Measurements from ENCODE around the gene OGDH. TPM values are rescaled to one million over a fixed set of nuclear protein-coding genes. Genes with fewer than 3 reads are reported as not detected.
A peak's percentile ranks its signal among the peaks of the same experiment; 100 is the strongest.
"Not testable (repeated sequence)": the region's sequence is repeated elsewhere in the genome, so short reads cannot be mapped to it uniquely, and the experiment has no call there.

The OGDH gene
- total and polyA plus RNA-seq, 4 experiments from 2014 or later = 42.2 to 126 (median 88.8) TPM

DNA sequence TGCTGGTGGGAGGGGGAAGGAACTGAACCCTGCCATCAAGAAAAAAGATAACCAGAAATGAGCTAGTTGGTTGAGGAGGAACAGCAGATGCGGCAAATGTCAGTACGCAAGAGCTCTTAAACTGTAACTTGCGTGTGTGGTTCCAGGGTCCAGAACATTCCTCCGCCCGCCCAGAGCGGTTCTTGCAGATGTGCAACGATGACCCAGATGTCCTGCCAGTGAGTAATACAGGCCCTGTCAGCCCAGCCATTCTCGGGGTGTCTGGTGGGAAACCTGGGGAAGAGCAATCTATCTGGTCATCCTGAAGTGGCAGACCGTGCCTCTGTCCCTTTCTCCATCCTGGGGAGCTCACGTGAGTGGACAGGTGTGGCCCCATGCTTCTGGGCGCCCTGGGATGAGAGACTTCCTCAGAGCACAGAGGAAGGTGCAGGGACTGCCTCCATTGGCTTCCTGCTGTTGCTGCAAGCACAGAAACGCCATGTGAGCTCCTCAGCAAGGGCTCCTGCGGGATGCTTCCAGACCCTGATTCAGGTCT lies 91.7 kb downstream of the OGDH start:
- H3K27me3 Mint-ChIP-seq = no peaks in the 10 kb centered on the region
- no peaks in the 10 kb centered on the region for H3K4me1 ChIP-seq (ENCODE audit: insufficient read depth, low read length)
- no peaks in the 10 kb centered on the region for H3K4me1 Mint-ChIP-seq
- no peak overlapping the region for H3K27ac ChIP-seq (ENCODE audit: low read depth, low read length)
- no peaks in the 10 kb centered on the region for H3K9me3 ChIP-seq (ENCODE audit: control insufficient read depth in 1 of 2, low read length in 2 of 2)
- H3K9me3 Mint-ChIP-seq = peaks cover 0 to 2% (median 0%) of the 10 kb centered on the region in 8 donors
- peaks cover 76% of the 10 kb centered on the region for H3K36me3 ChIP-seq (ENCODE audit: insufficient read depth, low read length)
- POLR2A ChIA-PET (ENCODE audit: partially characterized antibody) = interaction anchor here (0.9 kb wide), 1 partner anchor 101 kb away, joined by 3 read pairs; no protein-coding TSS in a partner anchor
- peak overlapping the region in 1 of 8 donors; percentile 52 for H3K4me3 Mint-ChIP-seq
- no peak for DNase-seq
- CTCF ChIA-PET (ENCODE audit: partially characterized antibody) = no interaction called here
- H3K4me3 ChIP-seq (ENCODE audit: low read length in 2 of 2) = no peak overlapping the region
- peaks cover 69 to 75% of the 10 kb centered on the region in 2 donors for H3K36me3 Mint-ChIP-seq
- intact Hi-C loops (cut with micrococcal nuclease) = no loop called here
- peak overlapping the region in 3 of 7 donors; percentile 52 to 83 (median 66) for H3K27ac Mint-ChIP-seq
- no peaks in the 10 kb centered on the region for H3K27me3 ChIP-seq (ENCODE audit: insufficient read depth, low read length)

DNA sequence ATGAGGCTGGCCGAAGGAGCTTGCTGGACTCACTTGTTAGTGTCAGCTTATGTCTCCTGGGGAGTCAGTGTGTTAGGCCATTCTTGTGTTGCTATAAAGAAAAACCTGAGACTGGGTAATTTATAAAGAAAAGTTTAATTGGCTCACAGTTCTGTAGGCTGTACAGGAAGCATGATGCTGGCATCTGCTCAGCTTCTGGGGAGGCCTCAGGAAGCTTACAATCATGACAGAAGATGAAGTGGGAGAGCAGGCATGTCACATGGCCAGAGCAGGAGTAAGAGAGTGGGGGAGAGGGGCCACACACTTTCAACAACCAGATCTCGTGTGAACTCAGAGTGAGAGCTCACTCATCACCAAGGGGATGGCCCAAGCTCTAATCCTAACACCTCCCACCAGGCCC lies 93.2 kb downstream of the OGDH start:
- peaks cover 62 to 72% of the 10 kb centered on the region in 2 donors for H3K36me3 Mint-ChIP-seq
- intact Hi-C loops (cut with micrococcal nuclease); H3K4me1 Mint-ChIP-seq; H3K9me3 ChIP-seq (ENCODE audit: control insufficient read depth in 1 of 2, low read length in 2 of 2); H3K4me1 ChIP-seq (ENCODE audit: insufficient read depth, low read length); H3K27me3 ChIP-seq (ENCODE audit: insufficient read depth, low read length); DNase-seq; H3K4me3 Mint-ChIP-seq; H3K4me3 ChIP-seq (ENCODE audit: low read length in 2 of 2); POLR2A ChIA-PET (ENCODE audit: partially characterized antibody); H3K27ac ChIP-seq (ENCODE audit: low read depth, low read length); H3K9me3 Mint-ChIP-seq; H3K27me3 Mint-ChIP-seq: not testable (repeated sequence)
- CTCF ChIA-PET (ENCODE audit: partially characterized antibody) = interaction anchor here (0.6 kb wide), 1 partner anchor 159 kb away, joined by 4 read pairs; no protein-coding TSS in a partner anchor
- peak overlapping the region in 5 of 7 donors; percentile 18 to 89 (median 71) for H3K27ac Mint-ChIP-seq
- peaks cover 65% of the 10 kb centered on the region for H3K36me3 ChIP-seq (ENCODE audit: insufficient read depth, low read length)

DNA sequence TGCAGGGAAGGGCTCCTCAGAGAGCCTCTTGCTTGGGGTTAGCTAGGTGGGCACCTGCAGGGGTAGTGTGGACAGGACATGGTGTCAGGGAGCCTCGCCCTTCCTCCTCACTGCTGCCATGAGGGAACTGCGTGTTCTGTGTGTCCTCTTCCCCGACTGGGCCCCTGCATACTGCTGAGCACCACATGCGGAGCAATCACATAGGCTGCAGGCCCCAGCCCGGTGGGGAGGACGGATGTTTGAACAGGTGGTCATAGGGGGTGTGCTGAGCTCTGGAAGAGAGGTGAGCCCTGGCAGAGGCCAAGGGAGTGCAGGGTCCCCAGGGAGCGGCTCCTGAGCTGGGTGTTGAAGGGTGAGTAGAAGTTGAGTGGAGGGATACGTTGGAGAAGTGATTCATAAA lies 93.9 kb downstream of the OGDH start:
- peaks cover 60% of the 10 kb centered on the region for H3K36me3 ChIP-seq (ENCODE audit: insufficient read depth, low read length)
- no peak overlapping the region for H3K4me3 ChIP-seq (ENCODE audit: low read length in 2 of 2)
- POLR2A ChIA-PET (ENCODE audit: partially characterized antibody) = no interaction called here
- no peaks in the 10 kb centered on the region for H3K4me1 ChIP-seq (ENCODE audit: insufficient read depth, low read length)
- H3K9me3 ChIP-seq (ENCODE audit: control insufficient read depth in 1 of 2, low read length in 2 of 2) = no peaks in the 10 kb centered on the region
- no peaks in the 10 kb centered on the region for H3K4me1 Mint-ChIP-seq
- H3K27me3 Mint-ChIP-seq = no peaks in the 10 kb centered on the region
- intact Hi-C loops (cut with micrococcal nuclease) = loop anchor here (5.0 to 10.0 kb wide), 2 partner anchors 94 to 147 kb away; partner anchors contain the start of genes H2AZ2 and PPIA
- H3K4me3 Mint-ChIP-seq = no peak overlapping the region
- H3K27ac Mint-ChIP-seq = peak overlapping the region in 2 of 7 donors; percentile 17 to 72
- peaks cover 61 to 71% of the 10 kb centered on the region in 2 donors for H3K36me3 Mint-ChIP-seq
- CTCF ChIA-PET (ENCODE audit: partially characterized antibody) = no interaction called here
- no peak overlapping the region for H3K27ac ChIP-seq (ENCODE audit: low read depth, low read length)
- H3K9me3 Mint-ChIP-seq = peaks cover 0 to 2% (median 0%) of the 10 kb centered on the region in 8 donors
- H3K27me3 ChIP-seq (ENCODE audit: insufficient read depth, low read length) = no peaks in the 10 kb centered on the region
- DNase-seq = no peak

DNA sequence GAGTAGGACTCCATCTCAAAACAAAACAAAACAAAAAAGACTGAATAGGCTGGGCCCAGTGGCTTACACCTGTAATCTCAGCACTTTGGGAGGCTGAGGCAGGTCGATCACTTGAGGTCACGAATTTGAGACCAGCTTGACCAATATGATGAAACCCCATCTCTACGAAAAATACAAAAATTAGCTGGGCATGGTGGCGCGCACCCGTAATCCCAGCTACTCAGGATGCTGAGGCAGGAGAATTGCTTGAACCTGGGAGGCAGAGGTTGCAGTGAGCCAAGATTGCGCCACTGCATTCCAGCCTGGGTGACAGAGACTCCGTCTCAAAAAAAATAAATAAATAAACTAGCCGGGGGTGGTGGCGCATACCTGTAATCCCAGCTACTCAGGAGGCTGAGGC lies 97.0 kb downstream of the OGDH start:
- peaks cover 45 to 67% of the 10 kb centered on the region in 2 donors for H3K36me3 Mint-ChIP-seq
- H3K9me3 ChIP-seq (ENCODE audit: control insufficient read depth in 1 of 2, low read length in 2 of 2); H3K4me1 ChIP-seq (ENCODE audit: insufficient read depth, low read length); H3K27me3 Mint-ChIP-seq; H3K9me3 Mint-ChIP-seq; H3K4me1 Mint-ChIP-seq; CTCF ChIA-PET (ENCODE audit: partially characterized antibody); H3K27ac Mint-ChIP-seq; H3K4me3 Mint-ChIP-seq; POLR2A ChIA-PET (ENCODE audit: partially characterized antibody); H3K27ac ChIP-seq (ENCODE audit: low read depth, low read length); DNase-seq; H3K27me3 ChIP-seq (ENCODE audit: insufficient read depth, low read length); H3K4me3 ChIP-seq (ENCODE audit: low read length in 2 of 2): not testable (repeated sequence)
- intact Hi-C loops (cut with micrococcal nuclease) = loop anchor here (5.0 to 10.0 kb wide), 2 partner anchors 91 to 144 kb away; partner anchors contain the start of genes H2AZ2 and PPIA
- peaks cover 45% of the 10 kb centered on the region for H3K36me3 ChIP-seq (ENCODE audit: insufficient read depth, low read length)

DNA sequence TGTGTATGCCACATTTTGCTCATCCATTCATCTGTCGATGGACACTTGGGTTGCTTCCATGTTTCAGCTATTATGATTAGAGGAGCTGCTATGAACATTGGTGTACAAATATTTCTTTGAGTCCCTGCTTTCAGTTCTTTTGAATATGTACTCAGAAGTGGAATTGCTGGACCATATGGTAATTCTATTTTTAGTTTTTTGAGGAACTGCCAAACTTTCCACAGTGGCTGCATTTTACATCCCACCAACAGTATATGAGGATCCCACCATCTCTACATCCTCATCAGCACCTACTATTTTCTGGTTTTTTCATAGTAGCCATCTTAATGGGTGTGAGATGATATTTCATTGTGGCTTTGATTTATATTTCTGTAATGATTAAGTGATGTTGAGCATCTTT lies 97.5 kb downstream of the OGDH start:
- Histone ChIP-seq H3K27ac (ENCODE audit: low read depth, low read length) (no peak overlapping the region), H3K36me3 (ENCODE audit: insufficient read depth, low read length) (peaks cover 48% of the 10 kb centered on the region), H3K9me3 (ENCODE audit: control insufficient read depth in 1 of 2, low read length in 2 of 2) (no peaks in the 10 kb centered on the region), H3K4me1 (ENCODE audit: insufficient read depth, low read length) (no peaks in the 10 kb centered on the region), H3K27me3 (ENCODE audit: insufficient read depth, low read length) (no peaks in the 10 kb centered on the region), H3K4me3 (ENCODE audit: low read length in 2 of 2) (no peak overlapping the region)
- ChIA-PET POLR2A (ENCODE audit: partially characterized antibody) (no interaction called here), CTCF (ENCODE audit: partially characterized antibody) (no interaction called here)
- peaks cover 45 to 70% of the 10 kb centered on the region in 2 donors for H3K36me3 Mint-ChIP-seq
- peaks cover 0 to 2% (median 0%) of the 10 kb centered on the region in 8 donors for H3K9me3 Mint-ChIP-seq
- no peak overlapping the region for H3K4me3 Mint-ChIP-seq
- H3K27me3 Mint-ChIP-seq = no peaks in the 10 kb centered on the region
- intact Hi-C loops (cut with micrococcal nuclease) = loop anchor here (5.0 to 10.0 kb wide), 2 partner anchors 91 to 143 kb away; partner anchors contain the start of genes H2AZ2 and PPIA
- peak overlapping the region in 1 of 7 donors; percentile 17 for H3K27ac Mint-ChIP-seq
- H3K4me1 Mint-ChIP-seq = no peaks in the 10 kb centered on the region
- no peak for DNase-seq

DNA sequence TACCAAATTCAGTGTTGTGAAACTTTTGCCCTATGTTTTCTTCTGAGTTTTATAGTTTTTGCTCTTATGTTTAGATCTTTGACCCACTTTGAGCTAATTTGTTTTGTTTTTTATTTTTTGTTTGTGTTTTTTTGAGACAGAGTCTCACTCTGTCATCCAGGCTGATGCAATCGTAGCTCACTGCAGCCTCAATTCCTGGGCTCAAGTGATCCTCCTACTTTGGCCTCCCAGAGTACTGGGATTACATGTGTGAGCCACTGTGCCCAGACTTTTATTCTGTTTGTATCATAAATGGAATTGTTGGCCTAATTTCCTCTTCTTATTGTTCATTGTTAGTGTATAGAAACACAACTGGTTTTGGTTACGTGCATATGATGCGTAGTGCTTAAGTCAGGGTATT lies 99.0 kb downstream of the OGDH start:
- intact Hi-C loops (cut with micrococcal nuclease) = loop anchor here (10.0 kb wide), 1 partner anchor 89 kb away; the partner anchor contains the start of gene PPIA
- H3K27me3 ChIP-seq (ENCODE audit: insufficient read depth, low read length) = no peaks in the 10 kb centered on the region
- no peaks in the 10 kb centered on the region for H3K4me1 ChIP-seq (ENCODE audit: insufficient read depth, low read length)
- no peak overlapping the region for H3K27ac ChIP-seq (ENCODE audit: low read depth, low read length)
- H3K9me3 Mint-ChIP-seq = peaks cover 0 to 2% (median 0%) of the 10 kb centered on the region in 8 donors
- ChIA-PET POLR2A (ENCODE audit: partially characterized antibody) (no interaction called here), CTCF (ENCODE audit: partially characterized antibody) (no interaction called here)
- no peak for DNase-seq
- peaks cover 41 to 65% of the 10 kb centered on the region in 2 donors for H3K36me3 Mint-ChIP-seq
- H3K36me3 ChIP-seq (ENCODE audit: insufficient read depth, low read length) = peaks cover 42% of the 10 kb centered on the region
- H3K27me3 Mint-ChIP-seq = no peaks in the 10 kb centered on the region
- no peaks in the 10 kb centered on the region for H3K9me3 ChIP-seq (ENCODE audit: control insufficient read depth in 1 of 2, low read length in 2 of 2)
- H3K4me3 ChIP-seq (ENCODE audit: low read length in 2 of 2) = no peak overlapping the region
- H3K4me3 Mint-ChIP-seq = no peak overlapping the region
- H3K27ac Mint-ChIP-seq = peak overlapping the region in 2 of 7 donors; percentile 13 to 65
- peaks cover 1 to 3% (median 1%) of the 10 kb centered on the region in 4 donors for H3K4me1 Mint-ChIP-seq

DNA sequence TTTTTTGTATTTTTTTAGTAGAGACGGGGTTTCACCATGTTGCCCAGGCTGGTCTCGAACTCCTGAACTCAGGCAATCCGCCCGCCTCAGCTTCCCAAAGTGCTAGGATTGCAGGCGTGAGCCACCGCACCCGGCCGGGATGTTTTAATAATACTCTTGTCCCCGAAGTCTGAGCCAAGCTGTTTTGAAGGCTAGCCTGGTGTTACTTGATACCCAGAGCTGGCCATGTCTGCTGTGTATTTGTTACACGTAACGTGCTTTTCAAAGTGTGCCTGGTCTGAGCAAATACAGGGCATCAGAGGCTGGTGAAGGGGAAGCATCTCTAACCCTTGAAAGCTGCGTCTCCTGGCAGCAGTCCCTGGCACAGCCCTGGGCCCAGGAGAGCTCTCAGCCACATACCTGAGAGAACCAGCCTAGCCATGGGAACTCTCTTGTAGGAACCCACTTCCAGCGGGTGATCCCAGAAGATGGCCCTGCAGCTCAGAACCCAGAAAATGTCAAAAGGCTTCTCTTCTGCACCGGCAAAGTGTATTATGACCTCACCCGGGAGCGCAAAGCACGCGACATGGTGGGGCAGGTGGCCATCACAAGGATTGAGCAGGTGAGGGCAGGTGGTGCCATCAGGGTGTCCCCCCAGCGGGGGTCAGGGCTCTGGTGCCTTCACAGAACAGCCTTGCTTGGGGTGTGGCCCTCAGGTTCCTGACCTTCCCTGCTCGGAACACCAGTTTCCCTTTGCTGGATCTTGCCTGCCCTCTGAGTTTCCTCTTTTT lies 100.5 kb downstream of the OGDH start:
- intact Hi-C loops (cut with micrococcal nuclease) = loop anchor here (10.0 kb wide), 1 partner anchor 88 kb away; the partner anchor contains the start of gene PPIA
- Mint-ChIP-seq H3K4me1 (peaks cover 6 to 13% (median 8%) of the 10 kb centered on the region in 4 donors), H3K36me3 (peaks cover 29 to 51% of the 10 kb centered on the region in 2 donors), H3K4me3 (no peak overlapping the region), H3K9me3 (peaks cover 0 to 2% (median 0%) of the 10 kb centered on the region in 8 donors), H3K27ac (peak overlapping the region in 1 of 7 donors; percentile 18), H3K27me3 (no peaks in the 10 kb centered on the region)
- peaks cover 6% of the 10 kb centered on the region for H3K4me1 ChIP-seq (ENCODE audit: insufficient read depth, low read length)
- peaks cover 29% of the 10 kb centered on the region for H3K36me3 ChIP-seq (ENCODE audit: insufficient read depth, low read length)
- no peaks in the 10 kb centered on the region for H3K9me3 ChIP-seq (ENCODE audit: control insufficient read depth in 1 of 2, low read length in 2 of 2)
- H3K27me3 ChIP-seq (ENCODE audit: insufficient read depth, low read length) = no peaks in the 10 kb centered on the region
- ChIA-PET POLR2A (ENCODE audit: partially characterized antibody) (no interaction called here), CTCF (ENCODE audit: partially characterized antibody) (interaction anchor here (0.6 kb wide), 1 partner anchor 429 kb away, joined by 3 read pairs; no protein-coding TSS in a partner anchor)
- no peak overlapping the region for H3K27ac ChIP-seq (ENCODE audit: low read depth, low read length)
- no peak for DNase-seq
- no peak overlapping the region for H3K4me3 ChIP-seq (ENCODE audit: low read length in 2 of 2)
